HepG2 (cell line): ENCODE data around the gene AGER. TPM values are rescaled to one million over a fixed set of nuclear protein-coding genes. Genes with fewer than 3 reads are reported as not detected.

ENCODE experiments used
- AKNA ChIP-seq: sonication (generic); formaldehyde crosslinking; IDR thresholded peaks from 2 replicates; pipeline ENCODE4 v1.4.0; 2020; ENCODE audit warnings: missing genetic modification reagents, borderline replicate concordance
- DRAP1 ChIP-seq: IDR thresholded peaks from 2 replicates; pipeline ENCODE4 v1.6.1; 2016; ENCODE audit warnings: missing genetic modification reagents, missing compliant biosample characterization
- HNF1B ChIP-seq: sonication (generic); formaldehyde crosslinking; IDR thresholded peaks from 2 replicates; pipeline ENCODE4 v1.5.1; 2020; ENCODE audit warnings: mild to moderate bottlenecking, moderate library complexity, missing genetic modification reagents
- IRX3 ChIP-seq: sonication (generic); formaldehyde crosslinking; IDR thresholded peaks from 2 replicates; pipeline ENCODE4 v1.8.1; 2023; ENCODE audit warnings: mild to moderate bottlenecking, low read depth, missing genetic modification reagents, borderline replicate concordance
- KMT2B ChIP-seq: IDR thresholded peaks from 2 replicates; pipeline ENCODE4 v1.6.1; 2016; ENCODE audit warnings: missing genetic modification reagents, missing compliant biosample characterization
- REPIN1 ChIP-seq: sonication (generic); formaldehyde crosslinking; IDR thresholded peaks from 2 replicates; pipeline ENCODE4 v1.8.0; 2022; ENCODE audit warnings: missing genetic modification reagents, low read depth, mild to moderate bottlenecking, borderline replicate concordance
- STAT6 ChIP-seq: sonication (generic); formaldehyde crosslinking; IDR thresholded peaks from 2 replicates; pipeline ENCODE4 v1.4.0; 2020; ENCODE audit warnings: missing genetic modification reagents, mild to moderate bottlenecking, borderline replicate concordance
- TCF12 ChIP-seq, 2 experiments: fragments of 450-650 bp in 1 of 2; sonication (generic) in 1 of 2; formaldehyde crosslinking in 1 of 2; IDR thresholded peaks; 2 replicates each; pipeline versions ENCODE4 v1.6.1 to v1.8.0; 2017 to 2022; ENCODE audit warnings: antibody characterized with exemption in 1 of 2, mild to moderate bottlenecking in 1 of 2, missing genetic modification reagents in 1 of 2, moderate library complexity in 1 of 2
- THRA ChIP-seq: sonication (generic); formaldehyde crosslinking; IDR thresholded peaks from 2 replicates; pipeline ENCODE4 v1.4.0; 2020; ENCODE audit warnings: missing genetic modification reagents, borderline replicate concordance
- TRIM22 ChIP-seq: fragments of 450-650 bp; IDR thresholded peaks from 2 replicates; pipeline ENCODE4 v1.6.1; 2017
- ZFP41 ChIP-seq: sonication (generic); formaldehyde crosslinking; IDR thresholded peaks from 2 replicates; pipeline ENCODE4 v1.4.0; 2020; ENCODE audit warnings: mild to moderate bottlenecking, missing genetic modification reagents, borderline replicate concordance
- ZNF337 ChIP-seq: sonication (generic); formaldehyde crosslinking; IDR thresholded peaks from 2 replicates; pipeline ENCODE4 v1.5.1; 2020; ENCODE audit warnings: missing genetic modification reagents, low read depth, mild to moderate bottlenecking, borderline replicate concordance
- ZNF749 ChIP-seq: sonication (generic); formaldehyde crosslinking; IDR thresholded peaks from 2 replicates; pipeline ENCODE4 v1.8.0; 2022; ENCODE audit warnings: mild to moderate bottlenecking, missing genetic modification reagents, moderate library complexity, borderline replicate concordance
- ZSCAN22 ChIP-seq: sonication (generic); formaldehyde crosslinking; IDR thresholded peaks from 2 replicates; pipeline ENCODE4 v1.4.0; 2020; ENCODE audit warnings: mild to moderate bottlenecking, missing genetic modification reagents
- polyA plus RNA-seq, 8 experiments: library from polyadenylated mRNA; depleted of rRNA in 3 of 8; stranded (reverse) in 7 of 8; unstranded in 1 of 8; fragments of >200 nt; fragmentation: Illumina TruSeq in 4 of 8; extraction: Trizol in 4 of 8; gene quantifications; 2 replicates each; pipeline versions ENCODE4 v1.2.1 to v1.2.3, GENCODE V29; 2011 to 2016; ENCODE audit warnings: low read depth in 4 of 8, missing spikeins in 1 of 8, mixed read lengths in 1 of 8; ENCODE audit not compliant: insufficient read depth in 1 of 8
- total RNA-seq, 5 experiments: library from RNA; depleted of rRNA; stranded (reverse); fragments of >200 nt; fragmentation: Illumina TruSeq; extraction: Trizol; gene quantifications; 2 replicates each; pipeline ENCODE4 v1.2.3, GENCODE V29; 2016; ENCODE audit warnings: low read depth in 1 of 5

AGER gene
- total and polyA plus RNA-seq, 2 of the 13 experiments (the other 11 are each of a cell fraction or from before 2014, with no cell fraction given): 1.9 to 5.1 TPM

- no peak for TF ChIP-seq AKNA (CRISPR knock-in tag)
- peak; percentile 71; the same call in 1 of the 2 replicates for TF ChIP-seq DRAP1 (CRISPR knock-in tag)
- no peak for TF ChIP-seq STAT6 (CRISPR knock-in tag)
- TF ChIP-seq ZNF749 (CRISPR knock-in tag): no peak
- TF ChIP-seq TRIM22: no peak
- TF ChIP-seq REPIN1 (CRISPR knock-in tag): peak; percentile 69; the same call in 1 of the 2 replicates
- no peak for TF ChIP-seq IRX3
- TF ChIP-seq ZFP41 (CRISPR knock-in tag): no peak
- 0 out of 2 replicates have a peak, but pooled peaks have one; percentile 17 for TF ChIP-seq KMT2B (CRISPR knock-in tag)
- peak; percentile 4; the same call in 1 of the 2 replicates for TF ChIP-seq THRA (CRISPR knock-in tag)
- TF ChIP-seq TCF12 (IDR thresholded peaks at IDR 0.05): no peak
- TF ChIP-seq TCF12 (CRISPR knock-in tag; IDR thresholded peaks at IDR 0.05): no peak
- TF ChIP-seq ZNF337 (CRISPR knock-in tag): no peak; the same call in 1 of the 2 replicates
- no peak for TF ChIP-seq ZSCAN22 (CRISPR knock-in tag)
- TF ChIP-seq HNF1B: no peak
Measured at GRCh38 chr6:32177788-32178546, 6.1 kb downstream of the AGER start, which contains the start of gene RNF5 (continued).
